Activated T-cell treated with anti-CD3 and anti-CD28 coated beads, Interleukin-2, amount 50 U/mL, for 24 hours (primary cell): ENCODE data around the gene BEND7.
A peak's percentile ranks its signal among the peaks of the same experiment; 100 is the strongest.

Source experiments
- DNase-seq: peaks from one replicate; pipeline ENCODE4 v3.0.0-alpha.2; 2020
- H3K27ac Mint-ChIP-seq: 2 replicates; pipeline ENCODE4 v1.8.0; 2020; ENCODE audit warnings: mild to moderate bottlenecking, mixed read lengths
- H3K27me3 Mint-ChIP-seq: 2 replicates; pipeline ENCODE4 v1.8.0; 2020; ENCODE audit warnings: mixed read lengths
- H3K36me3 Mint-ChIP-seq: 2 replicates; pipeline ENCODE4 v1.8.0; 2020; ENCODE audit warnings: low read depth, mixed read lengths
- H3K4me1 Mint-ChIP-seq: 2 replicates; pipeline ENCODE4 v1.8.0; 2020; ENCODE audit warnings: low read depth, mixed read lengths
- H3K4me3 Mint-ChIP-seq: 2 replicates; pipeline ENCODE4 v1.8.0; 2020; ENCODE audit warnings: mild to moderate bottlenecking, moderate library complexity, mixed read lengths
- H3K9me3 Mint-ChIP-seq: 2 replicates; pipeline ENCODE4 v1.8.0; 2020; ENCODE audit warnings: mixed read lengths

The BEND7 gene

GRCh38 chr10:13473986-13474385, 54.8 kb downstream of the BEND7 start:
- H3K36me3 Mint-ChIP-seq = no peaks in the 10 kb centered on the region
- no peak overlapping the region for H3K27ac Mint-ChIP-seq
- DNase-seq = no peak
- H3K27me3 Mint-ChIP-seq = peaks cover 3% of the 10 kb centered on the region
- H3K4me3 Mint-ChIP-seq = no peak overlapping the region
- H3K4me1 Mint-ChIP-seq = no peaks in the 10 kb centered on the region
- H3K9me3 Mint-ChIP-seq = no peaks in the 10 kb centered on the region

GRCh38 chr10:13472359-13472758, 56.5 kb downstream of the BEND7 start:
- Mint-ChIP-seq H3K4me3 (no peak overlapping the region), H3K9me3 (no peaks in the 10 kb centered on the region), H3K27ac (no peak overlapping the region), H3K36me3 (no peaks in the 10 kb centered on the region), H3K4me1 (no peaks in the 10 kb centered on the region), H3K27me3 (no peaks in the 10 kb centered on the region)
- no peak for DNase-seq

GRCh38 chr10:13470270-13470669, 58.5 kb downstream of the BEND7 start:
- DNase-seq = no peak
- no peak overlapping the region for H3K27ac Mint-ChIP-seq
- H3K4me3 Mint-ChIP-seq = no peak overlapping the region
- H3K9me3 Mint-ChIP-seq = no peaks in the 10 kb centered on the region
- H3K36me3 Mint-ChIP-seq = no peaks in the 10 kb centered on the region
- H3K4me1 Mint-ChIP-seq = no peaks in the 10 kb centered on the region
- H3K27me3 Mint-ChIP-seq = no peaks in the 10 kb centered on the region

GRCh38 chr10:13462551-13462950, 66.3 kb downstream of the BEND7 start:
- Mint-ChIP-seq H3K4me1 (no peaks in the 10 kb centered on the region), H3K27ac (no peak overlapping the region), H3K27me3 (peaks cover 20% of the 10 kb centered on the region), H3K9me3 (peaks cover 10% of the 10 kb centered on the region), H3K36me3 (no peaks in the 10 kb centered on the region), H3K4me3 (no peak overlapping the region)
- DNase-seq = no peak

GRCh38 chr10:13458687-13459012, 70.2 kb downstream of the BEND7 start:
- Mint-ChIP-seq H3K4me1 (peaks cover 5% of the 10 kb centered on the region), H3K4me3 (no peak overlapping the region), H3K36me3 (no peaks in the 10 kb centered on the region), H3K9me3 (peaks cover 10% of the 10 kb centered on the region), H3K27me3 (peaks cover 44% of the 10 kb centered on the region), H3K27ac (no peak overlapping the region)
- DNase-seq = no peak

- no peak overlapping the region for H3K27ac Mint-ChIP-seq
- peaks cover 10% of the 10 kb centered on the region for H3K9me3 Mint-ChIP-seq
- H3K4me1 Mint-ChIP-seq = peaks cover 5% of the 10 kb centered on the region
- no peak overlapping the region for H3K4me3 Mint-ChIP-seq
- H3K27me3 Mint-ChIP-seq = peaks cover 44% of the 10 kb centered on the region
- no peaks in the 10 kb centered on the region for H3K36me3 Mint-ChIP-seq
- no peak for DNase-seq
Measured at GRCh38 chr10:13457958-13458686, 70.7 kb downstream of the BEND7 start.

- no peaks in the 10 kb centered on the region for H3K36me3 Mint-ChIP-seq
- DNase-seq = no peak
- H3K27me3 Mint-ChIP-seq = peaks cover 41% of the 10 kb centered on the region
Measured at GRCh38 chr10:13453896-13454295, 74.9 kb downstream of the BEND7 start.

GRCh38 chr10:13450069-13450468, 78.7 kb downstream of the BEND7 start:
- Mint-ChIP-seq H3K4me3 (no peak overlapping the region), H3K27me3 (peaks cover 31% of the 10 kb centered on the region), H3K36me3 (no peaks in the 10 kb centered on the region), H3K27ac (no peak overlapping the region), H3K9me3 (no peaks in the 10 kb centered on the region), H3K4me1 (peaks cover 5% of the 10 kb centered on the region)
- DNase-seq = no peak

More at GRCh38 chr10:13453896-13454295, 74.9 kb downstream of the BEND7 start:
- H3K27ac Mint-ChIP-seq = no peak overlapping the region
- H3K4me1 Mint-ChIP-seq = peaks cover 5% of the 10 kb centered on the region
- no peaks in the 10 kb centered on the region for H3K9me3 Mint-ChIP-seq
- no peak overlapping the region for H3K4me3 Mint-ChIP-seq

GRCh38 chr10:13449296-13449695, 79.5 kb downstream of the BEND7 start:
- peaks cover 5% of the 10 kb centered on the region for H3K4me1 Mint-ChIP-seq
- H3K9me3 Mint-ChIP-seq = no peaks in the 10 kb centered on the region
- no peak for DNase-seq
- H3K36me3 Mint-ChIP-seq = no peaks in the 10 kb centered on the region
- H3K4me3 Mint-ChIP-seq = no peak overlapping the region
- H3K27me3 Mint-ChIP-seq = peaks cover 25% of the 10 kb centered on the region
- no peak overlapping the region for H3K27ac Mint-ChIP-seq

GRCh38 chr10:13448216-13448615, 80.6 kb downstream of the BEND7 start:
- no peaks in the 10 kb centered on the region for H3K4me1 Mint-ChIP-seq
- H3K9me3 Mint-ChIP-seq = no peaks in the 10 kb centered on the region
- H3K27ac Mint-ChIP-seq = no peak overlapping the region
- DNase-seq = no peak
- H3K4me3 Mint-ChIP-seq = no peak overlapping the region
- peaks cover 20% of the 10 kb centered on the region for H3K27me3 Mint-ChIP-seq
- no peaks in the 10 kb centered on the region for H3K36me3 Mint-ChIP-seq

GRCh38 chr10:13445656-13446400, 83.0 kb downstream of the BEND7 start:
- Mint-ChIP-seq H3K36me3 (no peaks in the 10 kb centered on the region), H3K4me1 (peaks cover under 1% of the 10 kb centered on the region), H3K4me3 (no peak overlapping the region), H3K9me3 (no peaks in the 10 kb centered on the region), H3K27me3 (peaks cover 34% of the 10 kb centered on the region), H3K27ac (no peak overlapping the region)
- no peak for DNase-seq

- no peak overlapping the region for H3K27ac Mint-ChIP-seq
- no peak overlapping the region for H3K4me3 Mint-ChIP-seq
- peaks cover 12% of the 10 kb centered on the region for H3K4me1 Mint-ChIP-seq
- no peaks in the 10 kb centered on the region for H3K36me3 Mint-ChIP-seq
- DNase-seq = no peak
- H3K27me3 Mint-ChIP-seq = peaks cover 56% of the 10 kb centered on the region
- H3K9me3 Mint-ChIP-seq = no peaks in the 10 kb centered on the region
Measured at GRCh38 chr10:13441476-13441875, 87.3 kb downstream of the BEND7 start.

- no peak overlapping the region for H3K27ac Mint-ChIP-seq
- H3K4me1 Mint-ChIP-seq = peaks cover 12% of the 10 kb centered on the region
- no peaks in the 10 kb centered on the region for H3K36me3 Mint-ChIP-seq
- peaks cover 57% of the 10 kb centered on the region for H3K27me3 Mint-ChIP-seq
- DNase-seq = peak; percentile 81
- H3K4me3 Mint-ChIP-seq = peak overlapping the region; percentile 65
- H3K9me3 Mint-ChIP-seq = no peaks in the 10 kb centered on the region
Measured at GRCh38 chr10:13440185-13441061, 88.4 kb downstream of the BEND7 start.

GRCh38 chr10:13439313-13440184, 89.3 kb downstream of the BEND7 start:
- Mint-ChIP-seq H3K4me1 (peaks cover 14% of the 10 kb centered on the region), H3K4me3 (peak overlapping the region; percentile 65), H3K27me3 (peaks cover 57% of the 10 kb centered on the region), H3K9me3 (no peaks in the 10 kb centered on the region), H3K36me3 (no peaks in the 10 kb centered on the region), H3K27ac (no peak overlapping the region)
- DNase-seq = peak; percentile 50
